ENCODE measurements around the gene MAB21L1. TPM values are rescaled to one million over a fixed set of nuclear protein-coding genes. Genes with fewer than 3 reads are reported as not detected.

The MAB21L1 gene
- total and polyA plus RNA-seq, 4 donors = under 0.01 to 0.07 (median 0.03) TPM; not detected in 1

GRCh38 chr13:35471706-35472322 lies 4.7 kb downstream of the MAB21L1 start:
- no peak for DNase-seq (ENCODE audit: low spot score)
- TF ChIP-seq RAD21 (IDR thresholded peaks at IDR 0.05) = no peak
- TF ChIP-seq CTCF (IDR thresholded peaks at IDR 0.05; ENCODE audit: low read depth, low read length, missing input control) = no peak
- TF ChIP-seq FOXA2 (IDR thresholded peaks at IDR 0.05) = no peak
- TF ChIP-seq HNF4A (conservative IDR thresholded peaks at IDR 0.05) = no peak
- no peak for TF ChIP-seq TAF1 (conservative IDR thresholded peaks at IDR 0.05)
- TF ChIP-seq ZBTB33 (IDR thresholded peaks at IDR 0.05) = no peak
- no peak for TF ChIP-seq ATF3 (IDR thresholded peaks at IDR 0.05)
- no peak for TF ChIP-seq SP1 (IDR thresholded peaks at IDR 0.05)
- TF ChIP-seq HNF4G (IDR thresholded peaks at IDR 0.05) = no peak
- TF ChIP-seq GABPA (IDR thresholded peaks at IDR 0.05 in 1 of 2, conservative IDR thresholded peaks at IDR 0.05 in 1 of 2) = no peak
- TF ChIP-seq REST (IDR thresholded peaks at IDR 0.05) = no peak
- TF ChIP-seq NR2F2 (IDR thresholded peaks at IDR 0.05) = no peak
- no peak for TF ChIP-seq YY1 (IDR thresholded peaks at IDR 0.05)
- no peak for TF ChIP-seq RXRA (IDR thresholded peaks at IDR 0.05)
- no peak for TF ChIP-seq FOXA1 (IDR thresholded peaks at IDR 0.05)
- TF ChIP-seq EGR1 (IDR thresholded peaks at IDR 0.05; ENCODE audit: low read depth in 2 of 2) = no peak
- no peak for TF ChIP-seq MAX (IDR thresholded peaks at IDR 0.05)
- no peak for TF ChIP-seq JUND (IDR thresholded peaks at IDR 0.05)

More at GRCh38 chr13:35471706-35472322, 4.7 kb downstream of the MAB21L1 start:
- H3K9me3 ChIP-seq (ENCODE audit: control insufficient read depth in 4 of 4, low read length in 3 of 4) = peaks cover 0 to 3% (median under 1%) of the 10 kb centered on the region in 4 donors
- no peaks in the 10 kb centered on the region for H3K36me3 ChIP-seq (ENCODE audit: control insufficient read depth in 4 of 4, insufficient read depth in 3 of 4, low read depth in 1 of 4, low read length in 3 of 4)
- no peak overlapping the region for H3K4me3 ChIP-seq (ENCODE audit: low read depth in 1 of 3, low read length in 3 of 3)
- H3K9ac ChIP-seq (ENCODE audit: low read depth in 1 of 2, low read length in 2 of 2) = no peak overlapping the region
- 36% methylated on average over 28 of the region's 28 CpGs for WGBS
- H3K27ac ChIP-seq (ENCODE audit: low read depth in 1 of 2, low read length in 2 of 2) = no peak overlapping the region
- peaks cover 7 to 18% (median 17%) of the 10 kb centered on the region in 4 donors for H3K4me1 ChIP-seq (ENCODE audit: control insufficient read depth in 4 of 4, insufficient read depth in 4 of 4, low read length in 3 of 4)
- peaks cover 3 to 22% (median 8%) of the 10 kb centered on the region in 4 donors for H3K27me3 ChIP-seq (ENCODE audit: control insufficient read depth in 4 of 4, insufficient read depth in 4 of 4, low read length in 3 of 4)

Measured in liver (tissue), 9 donors.